ACC112 (cell line): ENCODE measurements around the gene CT45A8.
"Not testable (repeated sequence)": the region's sequence is repeated elsewhere in the genome, so short reads cannot be mapped to it uniquely, and the experiment has no call there.

ENCODE experiments used
- H2AFZ ChIP-seq: fragments of 200-600 bp; sonication (generic); one replicate; pipeline ENCODE4 v1.6.0; 2017; ENCODE audit warnings: antibody characterized with exemption, low read length; ENCODE audit not compliant: unreplicated experiment
- H3K27ac ChIP-seq: fragments of 200-600 bp; sonication (generic); 2 replicates; pipeline ENCODE4 v1.5.1; 2014; ENCODE audit warnings: low read depth, mild to moderate bottlenecking, antibody characterized with exemption, low read length, moderate library complexity
- H3K27me3 ChIP-seq: fragments of 200-600 bp; sonication (generic); 2 replicates; pipeline ENCODE4 v1.6.1; 2014; ENCODE audit warnings: mild to moderate bottlenecking, antibody characterized with exemption, low read length, moderate library complexity, mixed read lengths; ENCODE audit not compliant: insufficient read depth
- H3K36me3 ChIP-seq: fragments of 200-600 bp; sonication (generic); 2 replicates; pipeline ENCODE4 v1.6.1; 2016; ENCODE audit warnings: mild to moderate bottlenecking, antibody characterized with exemption, low read length, moderate library complexity, mixed read lengths; ENCODE audit not compliant: insufficient read depth
- H3K4me1 ChIP-seq: fragments of 200-600 bp; sonication (generic); one replicate; pipeline ENCODE4 v1.6.1; 2016; ENCODE audit warnings: low read length, mixed read lengths; ENCODE audit not compliant: insufficient read depth, unreplicated experiment, control insufficient read depth
- H3K4me3 ChIP-seq: fragments of 200-600 bp; sonication (generic); 2 replicates; pipeline ENCODE4 v1.5.1; 2014; ENCODE audit warnings: mild to moderate bottlenecking, low read depth, low read length
- H3K79me2 ChIP-seq: fragments of 200-600 bp; sonication (generic); one replicate; pipeline ENCODE4 v1.6.0; 2016; ENCODE audit warnings: low read length; ENCODE audit not compliant: control insufficient read depth, unreplicated experiment, insufficient read depth

Gene CT45A8

DNA sequence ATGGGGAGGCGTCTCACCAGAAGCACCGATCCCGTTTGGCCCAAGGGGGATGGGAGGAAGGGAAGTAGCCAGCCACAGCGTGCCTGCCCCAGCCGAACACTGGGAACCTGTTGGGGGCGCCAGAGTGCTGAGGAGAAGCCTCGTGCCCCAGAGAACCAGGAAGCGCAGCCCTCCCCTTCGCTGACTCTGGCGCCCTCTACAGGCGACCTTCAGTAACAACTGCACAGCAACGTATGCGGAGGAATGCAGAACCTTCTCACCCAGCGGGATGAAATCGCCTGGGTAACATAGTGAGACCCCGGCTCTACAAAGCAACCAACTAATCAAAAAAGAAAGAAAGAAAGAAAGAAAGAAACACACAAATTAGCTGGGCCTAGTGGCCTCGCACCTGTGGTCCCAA, at the start of gene CT45A8:
Gene CT45A8, minus strand, starts transcription at position 101 of the 400 bp plus-strand sequence. CDS start 3,755 bp downstream, outside the sequence.
- not testable (repeated sequence) for H2AFZ ChIP-seq, H3K4me3 ChIP-seq, H3K36me3 ChIP-seq, H3K27me3 ChIP-seq, H3K4me1 ChIP-seq, H3K79me2 ChIP-seq, H3K27ac ChIP-seq

DNA sequence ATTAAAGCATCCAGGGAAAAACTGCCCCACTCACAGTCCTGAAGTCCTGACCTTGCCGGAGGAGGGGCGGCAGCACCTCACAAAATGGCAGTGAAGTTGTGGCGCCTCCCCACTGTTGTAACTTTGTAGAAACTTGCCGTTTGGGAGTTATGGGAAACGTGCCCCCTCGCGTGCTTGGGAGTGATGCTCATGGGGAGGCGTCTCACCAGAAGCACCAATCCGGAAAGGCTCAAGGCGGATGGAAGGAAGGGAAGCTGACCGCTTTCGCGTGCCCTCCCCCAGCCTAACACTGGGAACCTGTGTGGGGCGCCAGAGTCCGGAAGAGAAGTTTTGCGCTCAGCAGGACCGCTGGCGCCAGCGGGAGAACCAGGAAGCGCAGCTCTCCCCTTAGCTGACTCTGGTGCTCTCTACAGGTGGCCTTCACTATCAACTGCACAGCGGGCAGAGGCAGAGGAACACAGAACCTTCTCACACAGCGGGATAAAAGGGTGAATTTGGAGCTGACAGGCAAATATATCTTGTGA, 39.0 kb upstream of the CT45A8 start, which contains the start of the genes CT45A10 and SAGE1:
Gene CT45A10, minus strand, starts transcription at position 151 of the 524 bp plus-strand sequence. CDS start 8,100 bp downstream, outside the sequence.
Gene SAGE1, plus strand, starts transcription at position 423 of the 524 bp plus-strand sequence. CDS start 2,527 bp downstream, outside the sequence.
- no peaks in the 10 kb centered on the region for H3K36me3 ChIP-seq
- H3K27ac ChIP-seq: no peak within 1 kb of the TSS
- no peak within 1 kb of the TSS for H2AFZ ChIP-seq
- H3K4me1 ChIP-seq: no peaks in the 10 kb centered on the region
- no peaks in the 10 kb centered on the region for H3K27me3 ChIP-seq
- no peaks in the 10 kb centered on the region for H3K79me2 ChIP-seq
- no peak within 1 kb of the TSS for H3K4me3 ChIP-seq

GRCh38 chrX:135892781-135893180, 38.4 kb upstream of the CT45A8 start:
- no peaks in the 10 kb centered on the region for H3K27me3 ChIP-seq

DNA sequence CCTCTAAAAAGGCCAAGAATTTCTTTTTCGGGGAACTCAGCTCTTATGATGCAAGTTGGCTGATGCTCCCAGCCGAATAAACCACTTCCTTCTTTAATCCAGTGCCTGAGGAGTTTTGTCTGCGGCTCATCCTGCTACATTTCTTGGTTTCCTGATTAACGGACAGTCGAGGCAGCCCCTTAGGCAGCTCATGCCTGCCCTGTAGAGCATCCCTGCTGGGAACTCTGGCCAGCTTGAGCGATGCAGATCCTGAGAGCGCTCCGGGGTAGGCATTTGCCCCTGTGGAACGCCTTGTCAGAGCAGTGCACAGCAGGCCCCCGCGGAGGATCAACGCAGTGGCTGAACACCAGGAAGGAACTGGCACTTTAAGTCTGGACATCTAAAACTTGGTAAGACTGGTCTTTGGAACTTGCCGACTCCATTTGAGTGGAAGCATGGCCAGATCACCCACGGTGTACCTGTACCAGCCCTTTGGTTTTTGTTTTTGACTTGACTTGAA, 35.8 kb upstream of the CT45A8 start:
- no peak overlapping the region for H2AFZ ChIP-seq
- no peaks in the 10 kb centered on the region for H3K27me3 ChIP-seq
- H3K4me3 ChIP-seq: no peak overlapping the region
- H3K27ac ChIP-seq: no peak overlapping the region
- H3K79me2 ChIP-seq: no peaks in the 10 kb centered on the region
- H3K36me3 ChIP-seq: no peaks in the 10 kb centered on the region
- no peaks in the 10 kb centered on the region for H3K4me1 ChIP-seq

More at GRCh38 chrX:135892781-135893180, 38.4 kb upstream of the CT45A8 start:
- Histone ChIP-seq H3K4me1 (no peaks in the 10 kb centered on the region), H3K4me3 (no peak overlapping the region), H3K79me2 (no peaks in the 10 kb centered on the region), H3K27ac (no peak overlapping the region), H2AFZ (no peak overlapping the region), H3K36me3 (no peaks in the 10 kb centered on the region)

GRCh38 chrX:135888976-135889375, 34.6 kb upstream of the CT45A8 start:
- H3K4me3 ChIP-seq, H3K27me3 ChIP-seq, H3K79me2 ChIP-seq, H3K4me1 ChIP-seq, H3K36me3 ChIP-seq, H2AFZ ChIP-seq, H3K27ac ChIP-seq: not testable (repeated sequence)

- not testable (repeated sequence) for H2AFZ ChIP-seq, H3K79me2 ChIP-seq
These were observed 33.9 kb upstream of the CT45A8 start for GRCh38 chrX:135888230-135888629.

DNA sequence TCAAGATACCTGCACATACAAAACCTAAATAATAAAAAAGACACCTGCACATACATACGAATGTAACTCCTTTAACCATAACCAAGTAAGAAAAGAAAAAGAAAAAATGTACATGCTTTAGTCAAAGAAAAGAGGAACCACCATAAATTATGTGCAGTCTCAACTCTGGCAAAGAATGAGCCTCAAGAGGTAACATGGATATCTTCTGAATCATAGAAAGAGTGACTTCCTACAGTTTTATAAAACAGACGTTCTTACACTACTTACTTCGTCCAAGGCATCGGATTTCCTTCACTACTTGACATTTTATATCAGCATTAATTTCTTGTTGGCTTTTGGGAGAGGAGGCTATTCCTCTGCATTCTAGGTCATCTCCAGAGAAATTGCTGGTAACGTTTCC, 28.4 kb upstream of the CT45A8 start:
- H3K27ac ChIP-seq, H3K4me3 ChIP-seq, H3K4me1 ChIP-seq, H2AFZ ChIP-seq, H3K79me2 ChIP-seq, H3K36me3 ChIP-seq, H3K27me3 ChIP-seq: not testable (repeated sequence)

More at GRCh38 chrX:135888230-135888629, 33.9 kb upstream of the CT45A8 start:
- H3K27ac ChIP-seq, H3K4me3 ChIP-seq, H3K27me3 ChIP-seq, H3K4me1 ChIP-seq, H3K36me3 ChIP-seq: not testable (repeated sequence)

- H3K79me2 ChIP-seq, H3K27me3 ChIP-seq, H3K4me1 ChIP-seq, H3K4me3 ChIP-seq, H2AFZ ChIP-seq, H3K27ac ChIP-seq, H3K36me3 ChIP-seq: not testable (repeated sequence)
These were observed 17.4 kb upstream of the CT45A8 start, which contains the start of gene CT45A9 for GRCh38 chrX:135871712-135872111. CT45A9 (minus strand) TSS chrX:135871812; CDS start chrX:135868061, 3,751 bp downstream.

GRCh38 chrX:135837180-135837579, 17.2 kb downstream of the CT45A8 start, which contains the start of gene CT45A7:
CT45A7 (minus strand) TSS chrX:135837280; CDS start chrX:135833533, 3,747 bp downstream.
- not testable (repeated sequence) for H3K4me3 ChIP-seq, H3K79me2 ChIP-seq, H2AFZ ChIP-seq, H3K27me3 ChIP-seq, H3K27ac ChIP-seq, H3K36me3 ChIP-seq, H3K4me1 ChIP-seq

GRCh38 chrX:135819912-135820311, 34.4 kb downstream of the CT45A8 start, which contains the start of gene CT45A2:
CT45A2 (minus strand) TSS chrX:135820012; CDS start chrX:135816265, 3,747 bp downstream.
- H3K4me1 ChIP-seq, H3K4me3 ChIP-seq, H3K79me2 ChIP-seq, H2AFZ ChIP-seq, H3K27ac ChIP-seq, H3K27me3 ChIP-seq, H3K36me3 ChIP-seq: not testable (repeated sequence)

DNA sequence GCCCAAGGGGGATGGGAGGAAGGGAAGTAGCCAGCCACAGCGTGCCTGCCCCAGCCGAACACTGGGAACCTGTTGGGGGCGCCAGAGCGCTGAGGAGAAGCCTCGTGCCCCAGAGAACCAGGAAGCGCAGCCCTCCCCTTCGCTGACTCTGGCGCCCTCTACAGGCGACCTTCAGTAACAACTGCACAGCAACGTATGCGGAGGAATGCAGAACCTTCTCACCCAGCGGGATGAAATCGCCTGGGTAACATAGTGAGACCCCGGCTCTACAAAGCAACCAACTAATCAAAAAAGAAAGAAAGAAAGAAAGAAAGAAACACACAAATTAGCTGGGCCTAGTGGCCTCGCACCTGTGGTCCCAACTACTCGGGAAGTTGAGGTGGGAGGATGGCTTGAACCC, 51.7 kb downstream of the CT45A8 start, which contains the start of gene CT45A6:
Gene CT45A6, minus strand, starts transcription at position 101 of the 400 bp plus-strand sequence. CDS start 3,794 bp downstream, outside the sequence.
- not testable (repeated sequence) for H3K27ac ChIP-seq, H3K4me3 ChIP-seq, H3K79me2 ChIP-seq, H3K27me3 ChIP-seq, H2AFZ ChIP-seq, H3K4me1 ChIP-seq, H3K36me3 ChIP-seq
